ENCODE results near the gene MKKS. TPM values are rescaled to one million over a fixed set of nuclear protein-coding genes. Genes with fewer than 3 reads are reported as not detected.

Gene MKKS
- total RNA-seq, 1 experiment from 2014 or later: 20.9 TPM

GRCh38 chr20:10430000-10430466 lies 4.0 kb downstream of the MKKS start:
- ChIA-PET POLR2A (no interaction called here), CTCF (no interaction called here)
- Mint-ChIP-seq H3K4me3 (no peak overlapping the region), H3K27ac (no peak overlapping the region), H3K36me3 (peaks cover 4% of the 10 kb centered on the region), H3K4me1 (peaks cover 47% of the 10 kb centered on the region), H3K9me3 (no peaks in the 10 kb centered on the region), H3K27me3 (ENCODE audit: low read depth) (no peaks in the 10 kb centered on the region)
- no peak for ATAC-seq
- DNase-seq (ENCODE audit: low spot score): no peak
- TF ChIP-seq GABPB1 (CRISPR knock-in tag; IDR thresholded peaks at IDR 0.05): no peak
- no peak for TF ChIP-seq NFATC4 (CRISPR knock-in tag; IDR thresholded peaks at IDR 0.05)
- TF ChIP-seq CREB1 (CRISPR knock-in tag; IDR thresholded peaks at IDR 0.05): no peak
- no peak for TF ChIP-seq CBFB (CRISPR knock-in tag; IDR thresholded peaks at IDR 0.05; ENCODE audit: low read depth)
- TF ChIP-seq MXD4 (CRISPR knock-in tag; IDR thresholded peaks at IDR 0.05; ENCODE audit: borderline replicate concordance): no peak
- no peak for TF ChIP-seq ZNF281 (CRISPR knock-in tag; IDR thresholded peaks at IDR 0.05)

GRCh38 chr20:10429443-10429981 lies 4.5 kb downstream of the MKKS start:
- Mint-ChIP-seq H3K4me3 (no peak overlapping the region), H3K9me3 (no peaks in the 10 kb centered on the region), H3K4me1 (peaks cover 47% of the 10 kb centered on the region), H3K27ac (peak overlapping the region; percentile 55), H3K36me3 (peaks cover 4% of the 10 kb centered on the region), H3K27me3 (ENCODE audit: low read depth) (no peaks in the 10 kb centered on the region)
- no peak for DNase-seq (ENCODE audit: low spot score)
- CTCF ChIA-PET: no interaction called here
- no peak for ATAC-seq
- TF ChIP-seq NR1H2 (CRISPR knock-in tag; IDR thresholded peaks at IDR 0.05) (no peak), ZNF317 (CRISPR knock-in tag; IDR thresholded peaks at IDR 0.05; ENCODE audit: borderline replicate concordance, low read depth) (no peak), EMX1 (CRISPR knock-in tag; IDR thresholded peaks at IDR 0.05) (no peak), ZNF532 (CRISPR knock-in tag; IDR thresholded peaks at IDR 0.05; ENCODE audit: borderline replicate concordance) (no peak), USF2 (CRISPR knock-in tag; IDR thresholded peaks at IDR 0.05) (0 out of 2 replicates have a peak, but pooled peaks have one; percentile 5)
- POLR2A ChIA-PET: no interaction called here

GRCh38 chr20:10428008-10428407 lies 6.0 kb downstream of the MKKS start:
- ATAC-seq: no peak
- no peak for DNase-seq (ENCODE audit: low spot score)
- Mint-ChIP-seq H3K4me3 (no peak overlapping the region), H3K27ac (peak overlapping the region; percentile 18), H3K9me3 (peaks cover 3% of the 10 kb centered on the region; the same call in 1 of the 2 replicates), H3K27me3 (ENCODE audit: low read depth) (no peaks in the 10 kb centered on the region), H3K36me3 (peaks cover 12% of the 10 kb centered on the region), H3K4me1 (peaks cover 43% of the 10 kb centered on the region)
- ChIA-PET CTCF (interaction anchor here (0.6 to 1.2 kb wide), 3 partner anchors 165 to 450 kb away, joined by 3 to 5 read pairs (median 3); no protein-coding TSS in a partner anchor), POLR2A (no interaction called here)
- TF ChIP-seq ZNF281 (CRISPR knock-in tag; IDR thresholded peaks at IDR 0.05) (no peak), ZNF396 (CRISPR knock-in tag; IDR thresholded peaks at IDR 0.05; ENCODE audit: borderline replicate concordance) (no peak)

Measured in WTC11 (cell line).